Fibroblast of lung (primary cell): Measurements from ENCODE around the gene ABCC10.

Experiments
- CTCF ChIP-seq, 2 donors: IDR thresholded peaks in 1 of 2; conservative IDR thresholded peaks in 1 of 2; 1 replicate in 1 of 2; 2 replicates in 1 of 2; pipeline ENCODE4 v1.5.1; 2011 to 2012; ENCODE audit warnings: low read length in 2 of 2, control low read depth in 1 of 2, inconsistent platforms in 1 of 2, low read depth in 1 of 2, mild to moderate bottlenecking in 1 of 2
- EZH2 ChIP-seq: IDR thresholded peaks from 2 replicates; pipeline ENCODE4 v1.5.1; 2012; ENCODE audit warnings: low read length, control low read depth, mild to moderate bottlenecking; ENCODE audit errors: missing control alignments

DNA sequence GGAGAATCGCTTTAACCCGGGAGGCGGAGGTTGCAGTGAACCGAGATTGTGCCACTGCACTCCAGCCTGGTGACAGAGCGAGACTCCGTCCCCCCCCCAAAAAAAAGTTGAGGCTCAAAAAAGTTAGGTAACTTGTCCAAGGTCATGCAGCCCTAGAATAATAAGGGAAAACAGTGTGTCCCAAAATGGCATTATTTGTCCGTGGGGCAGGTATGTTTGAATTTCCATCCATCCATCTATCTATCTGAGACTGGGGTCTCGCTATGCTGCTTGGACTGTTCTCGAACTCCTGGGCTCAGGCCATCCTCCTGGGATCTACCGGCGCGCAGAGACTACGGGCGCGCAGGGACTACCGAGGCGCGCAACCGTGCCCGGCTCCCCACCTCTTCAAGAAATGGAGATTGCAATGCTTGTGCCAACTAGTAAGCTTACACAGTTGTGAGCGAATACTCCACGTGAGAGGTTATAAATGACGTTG lies 374 bp upstream of the ABCC10 start:
- no peak for TF ChIP-seq CTCF (conservative IDR thresholded peaks at IDR 0.05 in 1 of 2, IDR thresholded peaks at IDR 0.05 in 1 of 2; ENCODE audit: low read depth in 1 of 2, low read length in 2 of 2)
- no peak for TF ChIP-seq EZH2
